Neural cell (in vitro differentiated cells): Measurements from ENCODE around the gene NGB. TPM values are rescaled to one million over a fixed set of nuclear protein-coding genes. Genes with fewer than 3 reads are reported as not detected.

Experiments used
- H2AFZ ChIP-seq: fragments of 200-600, 300-800 bp; sonication (generic), shearing (Covaris generic); 2 replicates; pipeline ENCODE4 v1.6.0; 2014; ENCODE audit warnings: low read depth, mild to moderate bottlenecking, antibody characterized with exemption, low read length, moderate library complexity
- H3F3A ChIP-seq: fragments of 200-600 bp; shearing (Covaris generic); 2 replicates; pipeline ENCODE4 v1.6.1; 2016; ENCODE audit warnings: mild to moderate bottlenecking, moderate library complexity, mixed read lengths, antibody characterized with exemption, low read length; ENCODE audit not compliant: insufficient read depth, poor library complexity, severe bottlenecking
- H3K27ac ChIP-seq: fragments of 200-600, 300-800 bp; sonication (generic), shearing (Covaris generic); 2 replicates; pipeline ENCODE4 v1.5.1; 2014; ENCODE audit warnings: mild to moderate bottlenecking, low read length, moderate library complexity
- H3K27me3 ChIP-seq: fragments of 300-800, 200-600 bp; sonication (generic), shearing (Covaris generic); 2 replicates; pipeline ENCODE4 v1.6.0; 2014; ENCODE audit warnings: mild to moderate bottlenecking, low read depth, low read length, moderate library complexity; ENCODE audit not compliant: insufficient read depth
- H3K36me3 ChIP-seq: fragments of 300-800, 200-600 bp; sonication (generic), shearing (Covaris generic); 2 replicates; pipeline ENCODE4 v1.5.1; 2014; ENCODE audit warnings: mild to moderate bottlenecking, antibody characterized with exemption, low read length, moderate library complexity; ENCODE audit not compliant: insufficient read depth
- H3K4me2 ChIP-seq: fragments of 300-800, 200-600 bp; sonication (generic), shearing (Covaris generic); 2 replicates; pipeline ENCODE4 v1.6.0; 2014; ENCODE audit warnings: mild to moderate bottlenecking, low read length
- H3K4me3 ChIP-seq: fragments of 300-800, 200-600 bp; sonication (generic), shearing (Covaris generic); 2 replicates; pipeline ENCODE4 v1.5.1; 2014; ENCODE audit warnings: mild to moderate bottlenecking, low read length, moderate library complexity
- H3K79me2 ChIP-seq: fragments of 200-600 bp; shearing (Covaris generic); replicated peaks from 2 replicates; pipeline ENCODE4 v1.6.0; 2014; ENCODE audit warnings: mild to moderate bottlenecking, low read length, moderate library complexity; ENCODE audit not compliant: insufficient read depth
- H3K9ac ChIP-seq: fragments of 300-800, 200-600 bp; sonication (generic), shearing (Covaris generic); 2 replicates; pipeline ENCODE4 v1.6.1; 2016; ENCODE audit warnings: mild to moderate bottlenecking, low read length, mixed read lengths
- H3K9me2 ChIP-seq: fragments of 200-600 bp; shearing (Covaris generic); 2 replicates; pipeline ENCODE4 v1.6.1; 2016; ENCODE audit warnings: mild to moderate bottlenecking, low read length, mixed read lengths; ENCODE audit not compliant: insufficient read depth
- H3K9me3 ChIP-seq: fragments of 200-600, 300-800 bp; sonication (generic), shearing (Covaris generic); 2 replicates; pipeline ENCODE4 v1.6.1; 2016; ENCODE audit warnings: mild to moderate bottlenecking, mixed run types, low read length, moderate library complexity, mixed read lengths
- H4K20me1 ChIP-seq: fragments of 200-600 bp; shearing (Covaris generic); 2 replicates; pipeline ENCODE4 v1.6.1; 2016; ENCODE audit warnings: mild to moderate bottlenecking, mixed run types; ENCODE audit not compliant: insufficient read depth
- CTCF ChIP-seq: fragments of 450-650 bp; IDR thresholded peaks from 2 replicates; pipeline ENCODE4 v1.5.1; 2014; ENCODE audit warnings: antibody characterized with exemption, mild to moderate bottlenecking, moderate library complexity; ENCODE audit not compliant: poor library complexity, severe bottlenecking
- EP300 ChIP-seq: fragments of 450-650 bp; conservative IDR thresholded peaks from 2 replicates; pipeline ENCODE4 v1.6.1; 2014; ENCODE audit warnings: antibody characterized with exemption, mild to moderate bottlenecking, moderate library complexity; ENCODE audit not compliant: poor library complexity, severe bottlenecking
- EZH2 ChIP-seq: fragments of 200-600, 300-800 bp; shearing (Covaris generic), sonication (generic); IDR thresholded peaks from 2 replicates; pipeline ENCODE4 v1.6.1; 2014; ENCODE audit warnings: antibody characterized with exemption, low read length, borderline replicate concordance, mild to moderate bottlenecking; ENCODE audit not compliant: insufficient read depth, poor library complexity, severe bottlenecking
- MXI1 ChIP-seq: fragments of 450-650 bp; conservative IDR thresholded peaks from 2 replicates; pipeline ENCODE4 v1.6.1; 2014; ENCODE audit warnings: antibody characterized with exemption, mild to moderate bottlenecking; ENCODE audit not compliant: poor library complexity, severe bottlenecking
- POLR2AphosphoS5 ChIP-seq: IDR thresholded peaks from 2 replicates; pipeline ENCODE4 v1.6.1; 2012
- RAD21 ChIP-seq: fragments of 450-650 bp; conservative IDR thresholded peaks from 2 replicates; pipeline ENCODE4 v1.6.1; 2014; ENCODE audit warnings: antibody characterized with exemption, mild to moderate bottlenecking, moderate library complexity
- REST ChIP-seq: IDR thresholded peaks from 2 replicates; pipeline ENCODE4 v1.6.1; 2012; ENCODE audit warnings: borderline replicate concordance
- SMC3 ChIP-seq: fragments of 450-650 bp; conservative IDR thresholded peaks from 2 replicates; pipeline ENCODE4 v1.6.1; 2014; ENCODE audit warnings: antibody characterized with exemption, mild to moderate bottlenecking, moderate library complexity; ENCODE audit not compliant: poor library complexity
- TAF1 ChIP-seq: IDR thresholded peaks from 2 replicates; pipeline ENCODE4 v1.6.1; 2012; ENCODE audit warnings: low read depth
- polyA plus RNA-seq: library from polyadenylated mRNA; depleted of rRNA; stranded (reverse); fragments of >200 nt; gene quantifications from 2 replicates; pipeline ENCODE4 v1.2.3, GENCODE V29; 2014

The NGB gene
- polyA plus RNA-seq, 1 donor from 2014 or later, result 0.87 TPM

GRCh38 chr14:77266336-77266735 lies 4.7 kb downstream of the NGB start:
- Histone ChIP-seq H3K9ac (no peak overlapping the region), H3K4me2 (no peak overlapping the region), H3K27me3 (peaks cover 38% of the 10 kb centered on the region), H3K27ac (no peak overlapping the region), H2AFZ (no peak overlapping the region), H4K20me1 (no peaks in the 10 kb centered on the region), H3F3A (no peaks in the 10 kb centered on the region), H3K9me2 (no peaks in the 10 kb centered on the region), H3K36me3 (no peaks in the 10 kb centered on the region), H3K9me3 (no peaks in the 10 kb centered on the region), H3K4me3 (no peak overlapping the region), H3K79me2 (no peaks in the 10 kb centered on the region)
- TF ChIP-seq POLR2AphosphoS5, result no peak
- no peak for TF ChIP-seq EZH2
- no peak for TF ChIP-seq EP300
- TF ChIP-seq TAF1, result no peak

GRCh38 chr14:77265561-77266335 lies 5.3 kb downstream of the NGB start:
- Histone ChIP-seq H3K4me2 (no peak overlapping the region), H3K36me3 (no peaks in the 10 kb centered on the region), H3K27ac (no peak overlapping the region), H3K9ac (no peak overlapping the region), H3K4me3 (no peak overlapping the region), H4K20me1 (no peaks in the 10 kb centered on the region), H3K79me2 (no peaks in the 10 kb centered on the region), H3K27me3 (peaks cover 32% of the 10 kb centered on the region), H3F3A (no peaks in the 10 kb centered on the region), H3K9me3 (no peaks in the 10 kb centered on the region), H2AFZ (no peak overlapping the region), H3K9me2 (no peaks in the 10 kb centered on the region)
- TF ChIP-seq REST, result no peak
- TF ChIP-seq RAD21, result no peak
- no peak for TF ChIP-seq EP300
- TF ChIP-seq POLR2AphosphoS5, result no peak
- no peak for TF ChIP-seq CTCF
- TF ChIP-seq TAF1, result no peak
- no peak for TF ChIP-seq SMC3
- no peak for TF ChIP-seq EZH2
- TF ChIP-seq MXI1, result no peak

- Histone ChIP-seq H3K4me3 (no peak overlapping the region), H3K9me2 (no peaks in the 10 kb centered on the region), H3K27me3 (peaks cover 26% of the 10 kb centered on the region), H3K27ac (no peak overlapping the region), H2AFZ (no peak overlapping the region), H4K20me1 (no peaks in the 10 kb centered on the region), H3K9ac (no peak overlapping the region), H3K4me2 (no peak overlapping the region), H3K9me3 (no peaks in the 10 kb centered on the region), H3K36me3 (no peaks in the 10 kb centered on the region), H3K79me2 (no peaks in the 10 kb centered on the region), H3F3A (no peaks in the 10 kb centered on the region)
- TF ChIP-seq POLR2AphosphoS5 (no peak), TAF1 (no peak), SMC3 (no peak), RAD21 (no peak), MXI1 (no peak), EZH2 (no peak), CTCF (no peak), EP300 (no peak), REST (no peak)
These were observed 5.9 kb downstream of the NGB start for GRCh38 chr14:77265187-77265515.
